ENCODE results near the gene HAO1. TPM values are rescaled to one million over a fixed set of nuclear protein-coding genes. Genes with fewer than 3 reads are reported as not detected.

Gene HAO1
- total and polyA plus RNA-seq, 9 of the 15 experiments (the other 6 are each of a cell fraction or from before 2014, with no cell fraction given), result not detected

DNA sequence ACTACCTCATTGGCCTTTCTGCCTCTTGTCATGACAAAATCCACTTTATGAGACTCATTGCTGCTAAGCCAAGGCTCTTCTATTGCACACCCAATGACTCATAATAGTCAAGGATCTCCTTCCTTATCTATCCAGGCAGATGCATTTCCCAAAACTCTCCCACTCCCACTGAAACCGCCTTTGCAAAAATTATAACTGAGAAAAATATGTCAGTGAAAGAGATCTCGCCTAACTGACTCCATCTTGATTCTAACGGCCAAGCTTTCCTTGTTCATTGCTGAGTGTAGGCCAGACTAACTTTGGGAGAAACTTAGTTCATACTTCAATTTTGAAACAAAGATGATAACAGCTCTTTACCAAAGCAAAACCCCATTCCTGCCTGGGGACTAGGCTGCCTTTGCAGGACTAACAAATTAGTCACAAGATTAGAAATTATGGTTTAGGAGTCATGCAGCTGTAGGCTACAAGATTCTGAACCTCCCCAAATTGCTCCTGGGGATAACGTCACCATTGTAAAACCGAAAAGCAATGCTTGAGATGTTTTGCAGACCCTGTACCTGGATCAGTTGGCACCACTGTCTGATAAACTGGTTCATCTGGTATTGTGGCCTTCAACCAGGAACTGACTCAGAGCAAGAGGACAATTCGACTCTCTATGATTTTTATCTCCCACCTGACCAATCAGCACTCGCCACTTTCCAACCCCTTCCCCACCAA, 47.1 kb downstream of the HAO1 start (continued):
- TF ChIP-seq, protein P1, sequence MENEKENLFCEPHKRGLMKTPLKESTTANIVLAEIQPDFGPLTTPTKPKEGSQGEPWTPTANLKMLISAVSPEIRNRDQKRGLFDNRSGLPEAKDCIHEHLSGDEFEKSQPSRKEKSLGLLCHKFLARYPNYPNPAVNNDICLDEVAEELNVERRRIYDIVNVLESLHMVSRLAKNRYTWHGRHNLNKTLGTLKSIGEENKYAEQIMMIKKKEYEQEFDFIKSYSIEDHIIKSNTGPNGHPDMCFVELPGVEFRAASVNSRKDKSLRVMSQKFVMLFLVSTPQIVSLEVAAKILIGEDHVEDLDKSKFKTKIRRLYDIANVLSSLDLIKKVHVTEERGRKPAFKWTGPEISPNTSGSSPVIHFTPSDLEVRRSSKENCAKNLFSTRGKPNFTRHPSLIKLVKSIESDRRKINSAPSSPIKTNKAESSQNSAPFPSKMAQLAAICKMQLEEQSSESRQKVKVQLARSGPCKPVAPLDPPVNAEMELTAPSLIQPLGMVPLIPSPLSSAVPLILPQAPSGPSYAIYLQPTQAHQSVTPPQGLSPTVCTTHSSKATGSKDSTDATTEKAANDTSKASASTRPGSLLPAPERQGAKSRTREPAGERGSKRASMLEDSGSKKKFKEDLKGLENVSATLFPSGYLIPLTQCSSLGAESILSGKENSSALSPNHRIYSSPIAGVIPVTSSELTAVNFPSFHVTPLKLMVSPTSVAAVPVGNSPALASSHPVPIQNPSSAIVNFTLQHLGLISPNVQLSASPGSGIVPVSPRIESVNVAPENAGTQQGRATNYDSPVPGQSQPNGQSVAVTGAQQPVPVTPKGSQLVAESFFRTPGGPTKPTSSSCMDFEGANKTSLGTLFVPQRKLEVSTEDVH (IDR thresholded peaks at IDR 0.05; ENCODE audit: low read depth, partially characterized antibody), result no peak
- TF ChIP-seq, protein P2, sequence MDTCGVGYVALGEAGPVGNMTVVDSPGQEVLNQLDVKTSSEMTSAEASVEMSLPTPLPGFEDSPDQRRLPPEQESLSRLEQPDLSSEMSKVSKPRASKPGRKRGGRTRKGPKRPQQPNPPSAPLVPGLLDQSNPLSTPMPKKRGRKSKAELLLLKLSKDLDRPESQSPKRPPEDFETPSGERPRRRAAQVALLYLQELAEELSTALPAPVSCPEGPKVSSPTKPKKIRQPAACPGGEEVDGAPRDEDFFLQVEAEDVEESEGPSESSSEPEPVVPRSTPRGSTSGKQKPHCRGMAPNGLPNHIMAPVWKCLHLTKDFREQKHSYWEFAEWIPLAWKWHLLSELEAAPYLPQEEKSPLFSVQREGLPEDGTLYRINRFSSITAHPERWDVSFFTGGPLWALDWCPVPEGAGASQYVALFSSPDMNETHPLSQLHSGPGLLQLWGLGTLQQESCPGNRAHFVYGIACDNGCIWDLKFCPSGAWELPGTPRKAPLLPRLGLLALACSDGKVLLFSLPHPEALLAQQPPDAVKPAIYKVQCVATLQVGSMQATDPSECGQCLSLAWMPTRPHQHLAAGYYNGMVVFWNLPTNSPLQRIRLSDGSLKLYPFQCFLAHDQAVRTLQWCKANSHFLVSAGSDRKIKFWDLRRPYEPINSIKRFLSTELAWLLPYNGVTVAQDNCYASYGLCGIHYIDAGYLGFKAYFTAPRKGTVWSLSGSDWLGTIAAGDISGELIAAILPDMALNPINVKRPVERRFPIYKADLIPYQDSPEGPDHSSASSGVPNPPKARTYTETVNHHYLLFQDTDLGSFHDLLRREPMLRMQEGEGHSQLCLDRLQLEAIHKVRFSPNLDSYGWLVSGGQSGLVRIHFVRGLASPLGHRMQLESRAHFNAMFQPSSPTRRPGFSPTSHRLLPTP (IDR thresholded peaks at IDR 0.05; ENCODE audit: borderline replicate concordance, extremely low read depth, insufficient read length), result no peak
- TF ChIP-seq, protein P3, sequence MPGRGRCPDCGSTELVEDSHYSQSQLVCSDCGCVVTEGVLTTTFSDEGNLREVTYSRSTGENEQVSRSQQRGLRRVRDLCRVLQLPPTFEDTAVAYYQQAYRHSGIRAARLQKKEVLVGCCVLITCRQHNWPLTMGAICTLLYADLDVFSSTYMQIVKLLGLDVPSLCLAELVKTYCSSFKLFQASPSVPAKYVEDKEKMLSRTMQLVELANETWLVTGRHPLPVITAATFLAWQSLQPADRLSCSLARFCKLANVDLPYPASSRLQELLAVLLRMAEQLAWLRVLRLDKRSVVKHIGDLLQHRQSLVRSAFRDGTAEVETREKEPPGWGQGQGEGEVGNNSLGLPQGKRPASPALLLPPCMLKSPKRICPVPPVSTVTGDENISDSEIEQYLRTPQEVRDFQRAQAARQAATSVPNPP (IDR thresholded peaks at IDR 0.05; ENCODE audit: borderline replicate concordance, insufficient read depth, insufficient read length), result no peak
- no peak for TF ChIP-seq WHSC1 (IDR thresholded peaks at IDR 0.05; ENCODE audit: low read length)
- no peak for TF ChIP-seq RCOR1 (IDR thresholded peaks at IDR 0.05; ENCODE audit: borderline replicate concordance in 1 of 2, low read depth in 2 of 2, low read length in 2 of 2)
- no peak for TF ChIP-seq YY1 (IDR thresholded peaks at IDR 0.05; ENCODE audit: borderline replicate concordance in 1 of 3, control insufficient read depth in 1 of 3, extremely low read depth in 1 of 3, insufficient read depth in 3 of 3, insufficient read length in 1 of 3, insufficient replicate concordance in 2 of 3, low read depth in 1 of 3, low read length in 2 of 3)
- TF ChIP-seq, protein P4, sequence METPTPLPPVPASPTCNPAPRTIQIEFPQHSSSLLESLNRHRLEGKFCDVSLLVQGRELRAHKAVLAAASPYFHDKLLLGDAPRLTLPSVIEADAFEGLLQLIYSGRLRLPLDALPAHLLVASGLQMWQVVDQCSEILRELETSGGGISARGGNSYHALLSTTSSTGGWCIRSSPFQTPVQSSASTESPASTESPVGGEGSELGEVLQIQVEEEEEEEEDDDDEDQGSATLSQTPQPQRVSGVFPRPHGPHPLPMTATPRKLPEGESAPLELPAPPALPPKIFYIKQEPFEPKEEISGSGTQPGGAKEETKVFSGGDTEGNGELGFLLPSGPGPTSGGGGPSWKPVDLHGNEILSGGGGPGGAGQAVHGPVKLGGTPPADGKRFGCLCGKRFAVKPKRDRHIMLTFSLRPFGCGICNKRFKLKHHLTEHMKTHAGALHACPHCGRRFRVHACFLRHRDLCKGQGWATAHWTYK (CRISPR knock-in tag; IDR thresholded peaks at IDR 0.05), result 0 out of 2 replicates have a peak, but pooled peaks have one; percentile 45
- no peak for TF ChIP-seq MCM2 (IDR thresholded peaks at IDR 0.05; ENCODE audit: low read depth)
- TF ChIP-seq, protein P5, sequence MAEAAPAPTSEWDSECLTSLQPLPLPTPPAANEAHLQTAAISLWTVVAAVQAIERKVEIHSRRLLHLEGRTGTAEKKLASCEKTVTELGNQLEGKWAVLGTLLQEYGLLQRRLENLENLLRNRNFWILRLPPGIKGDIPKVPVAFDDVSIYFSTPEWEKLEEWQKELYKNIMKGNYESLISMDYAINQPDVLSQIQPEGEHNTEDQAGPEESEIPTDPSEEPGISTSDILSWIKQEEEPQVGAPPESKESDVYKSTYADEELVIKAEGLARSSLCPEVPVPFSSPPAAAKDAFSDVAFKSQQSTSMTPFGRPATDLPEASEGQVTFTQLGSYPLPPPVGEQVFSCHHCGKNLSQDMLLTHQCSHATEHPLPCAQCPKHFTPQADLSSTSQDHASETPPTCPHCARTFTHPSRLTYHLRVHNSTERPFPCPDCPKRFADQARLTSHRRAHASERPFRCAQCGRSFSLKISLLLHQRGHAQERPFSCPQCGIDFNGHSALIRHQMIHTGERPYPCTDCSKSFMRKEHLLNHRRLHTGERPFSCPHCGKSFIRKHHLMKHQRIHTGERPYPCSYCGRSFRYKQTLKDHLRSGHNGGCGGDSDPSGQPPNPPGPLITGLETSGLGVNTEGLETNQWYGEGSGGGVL (CRISPR knock-in tag; IDR thresholded peaks at IDR 0.05), result no peak
- TF ChIP-seq ARID1B (IDR thresholded peaks at IDR 0.05), result 0 out of 2 replicates have a peak, but pooled peaks have one; percentile 15
- no peak for TF ChIP-seq PCBP1 (IDR thresholded peaks at IDR 0.05; ENCODE audit: low read depth, low read length, poor library complexity, severe bottlenecking)

Data from K562 (cell line).